Body of pancreas (tissue), 4 donors: Measurements from ENCODE around the gene SLC22A14. TPM values are rescaled to one million over a fixed set of nuclear protein-coding genes. Genes with fewer than 3 reads are reported as not detected.

Source experiments
- ATAC-seq: fragments of 150-250 bp; one replicate; pipeline ENCODE4 v1.9.1; 2016
- DNase-seq, 4 donors: peaks; one replicate each; pipeline ENCODE4 v3.0.0-alpha.2; 2019
- H3K27ac ChIP-seq, 4 donors: fragments of 200-600 bp; sonication (generic); 1 replicate in 3 of 4; 2 replicates in 1 of 4; pipeline versions ENCODE4 v1.5.1 to v1.6.1; 2016 to 2019; ENCODE audit warnings: mild to moderate bottlenecking in 1 of 4, mixed read lengths in 1 of 4, moderate library complexity in 1 of 4
- H3K27me3 ChIP-seq, 2 donors: fragments of 200-600 bp; sonication (generic); one replicate each; pipeline ENCODE4 v1.6.0; 2016; ENCODE audit warnings: mild to moderate bottlenecking in 1 of 2
- H3K36me3 ChIP-seq, 2 donors: fragments of 200-600 bp; sonication (generic); replicated peaks in 1 of 2; 2 replicates each; pipeline ENCODE4 v1.5.1; 2016; ENCODE audit warnings: low read depth in 2 of 2; ENCODE audit not compliant: insufficient read depth in 1 of 2
- H3K4me1 ChIP-seq: fragments of 200-600 bp; sonication (generic); one replicate; pipeline ENCODE4 v1.6.0; 2016
- H3K4me3 ChIP-seq, 2 donors: fragments of 200-600 bp; sonication (generic); 1 replicate in 1 of 2; 2 replicates in 1 of 2; pipeline ENCODE4 v1.5.1; 2016 to 2019
- H3K9me3 ChIP-seq, 3 donors: fragments of 200-600 bp; sonication (generic); 1 replicate in 2 of 3; 2 replicates in 1 of 3; pipeline ENCODE4 v1.5.1; 2016
- POLR2A ChIP-seq, 3 donors: fragments of 450-650 bp; IDR thresholded peaks; one replicate each; pipeline ENCODE4 v1.6.1; 2016; ENCODE audit warnings: antibody characterized with exemption in 3 of 3, mild to moderate bottlenecking in 2 of 3
- WGBS, 2 donors: methylation state at CpG; one replicate each; pipeline ENCODE4 v1.1.5; 2017; 5-methylcytosine and 5-hydroxymethylcytosine counted together
- intact Hi-C: fragments of 100-400 bp; cut with DNase I; formaldehyde crosslinking; loops from one replicate; pipeline ENCODE4 v1.15.1; 2023
- total RNA-seq, 2 donors: library from RNA; depleted of rRNA; stranded (reverse); fragments of >200 nt; gene quantifications; one replicate each; pipeline ENCODE4 v1.1.0, GENCODE V29; 2016
- TF ChIP-seq, protein P1 (sequence below), 7 experiments: fragments of 450-650 bp in 4 of 7; fragments of 200-600 bp in 3 of 7; sonication (generic) in 3 of 7; IDR thresholded peaks; one replicate each; pipeline ENCODE4 v1.5.1; 2016 to 2019; ENCODE audit warnings: antibody characterized with exemption in 7 of 7

The SLC22A14 gene
- total RNA-seq, 2 donors from 2014 or later, result not detected

DNA sequence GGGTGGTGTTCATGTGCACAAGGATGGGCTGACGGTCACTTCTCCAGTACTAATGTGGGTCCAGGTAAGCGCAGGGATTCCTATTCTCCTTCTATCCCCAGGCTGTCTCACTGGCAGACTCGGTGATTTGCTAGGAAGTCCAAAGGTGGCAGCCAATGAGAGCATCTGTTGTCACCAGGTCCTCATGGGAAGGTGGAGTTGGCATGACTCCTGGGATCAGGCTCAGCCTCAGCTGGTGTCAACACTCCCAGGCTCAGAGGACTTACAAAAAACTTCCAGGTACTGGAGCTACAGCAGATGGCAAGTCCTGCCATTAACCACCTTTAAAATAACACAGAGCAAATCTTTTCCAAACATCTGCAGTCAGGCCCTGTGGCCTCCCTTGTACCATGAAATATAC, 78.3 kb downstream of the SLC22A14 start:
- intact Hi-C loops, result no loop called here
- TF ChIP-seq POLR2A (IDR thresholded peaks at IDR 0.05), result no peak
- TF ChIP-seq, protein P1, sequence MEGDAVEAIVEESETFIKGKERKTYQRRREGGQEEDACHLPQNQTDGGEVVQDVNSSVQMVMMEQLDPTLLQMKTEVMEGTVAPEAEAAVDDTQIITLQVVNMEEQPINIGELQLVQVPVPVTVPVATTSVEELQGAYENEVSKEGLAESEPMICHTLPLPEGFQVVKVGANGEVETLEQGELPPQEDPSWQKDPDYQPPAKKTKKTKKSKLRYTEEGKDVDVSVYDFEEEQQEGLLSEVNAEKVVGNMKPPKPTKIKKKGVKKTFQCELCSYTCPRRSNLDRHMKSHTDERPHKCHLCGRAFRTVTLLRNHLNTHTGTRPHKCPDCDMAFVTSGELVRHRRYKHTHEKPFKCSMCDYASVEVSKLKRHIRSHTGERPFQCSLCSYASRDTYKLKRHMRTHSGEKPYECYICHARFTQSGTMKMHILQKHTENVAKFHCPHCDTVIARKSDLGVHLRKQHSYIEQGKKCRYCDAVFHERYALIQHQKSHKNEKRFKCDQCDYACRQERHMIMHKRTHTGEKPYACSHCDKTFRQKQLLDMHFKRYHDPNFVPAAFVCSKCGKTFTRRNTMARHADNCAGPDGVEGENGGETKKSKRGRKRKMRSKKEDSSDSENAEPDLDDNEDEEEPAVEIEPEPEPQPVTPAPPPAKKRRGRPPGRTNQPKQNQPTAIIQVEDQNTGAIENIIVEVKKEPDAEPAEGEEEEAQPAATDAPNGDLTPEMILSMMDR (IDR thresholded peaks at IDR 0.05), result no peak

DNA sequence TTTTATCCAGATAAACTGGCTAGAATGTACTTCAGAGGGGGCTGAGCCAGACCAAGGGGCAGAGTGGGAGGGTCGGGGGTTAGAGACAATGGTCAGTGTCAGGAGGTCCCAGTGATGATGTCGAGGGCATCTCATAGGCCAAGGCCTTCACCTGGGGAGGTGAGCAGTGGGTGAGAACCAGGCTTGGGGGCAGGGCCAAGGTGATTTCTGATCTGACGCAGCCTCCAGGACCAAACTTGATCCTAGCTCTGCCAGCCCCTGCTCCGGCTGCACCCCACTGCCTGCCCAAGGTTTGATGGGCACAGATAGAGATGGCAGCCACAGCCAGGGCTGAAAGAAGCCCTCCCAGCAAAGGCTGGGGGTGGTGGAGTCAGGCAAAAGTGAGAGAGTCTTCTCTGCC, 79.4 kb downstream of the SLC22A14 start:
- Histone ChIP-seq H3K4me1 (peaks cover 8% of the 10 kb centered on the region), H3K27me3 (no peaks in the 10 kb centered on the region), H3K9me3 (no peaks in the 10 kb centered on the region), H3K27ac (no peak overlapping the region), H3K4me3 (no peak overlapping the region), H3K36me3 (no peaks in the 10 kb centered on the region)
- DNase-seq (no peak), ATAC-seq (no peak)
- intact Hi-C loops, result no loop called here
- WGBS, 2 donors, result 69 to 71% methylated on average over 4 of the region's 4 CpGs
- TF ChIP-seq, protein P1 (IDR thresholded peaks at IDR 0.05), result no peak
- no peak for TF ChIP-seq POLR2A (IDR thresholded peaks at IDR 0.05)

More for the DNA sequence above, 78.3 kb downstream of the SLC22A14 start:
- Histone ChIP-seq H3K27me3 (no peaks in the 10 kb centered on the region), H3K27ac (no peak overlapping the region), H3K9me3 (no peaks in the 10 kb centered on the region), H3K36me3 (no peaks in the 10 kb centered on the region), H3K4me1 (peaks cover 2% of the 10 kb centered on the region), H3K4me3 (no peak overlapping the region)
- ATAC-seq, result no peak
- WGBS, 2 donors, result 82% methylated on average over 3 of the region's 3 CpGs; no CpG with 5 or more reads in 1 of the 2 donors
- peak in 2 of 4 donors; percentile 31 to 42 for DNase-seq

DNA sequence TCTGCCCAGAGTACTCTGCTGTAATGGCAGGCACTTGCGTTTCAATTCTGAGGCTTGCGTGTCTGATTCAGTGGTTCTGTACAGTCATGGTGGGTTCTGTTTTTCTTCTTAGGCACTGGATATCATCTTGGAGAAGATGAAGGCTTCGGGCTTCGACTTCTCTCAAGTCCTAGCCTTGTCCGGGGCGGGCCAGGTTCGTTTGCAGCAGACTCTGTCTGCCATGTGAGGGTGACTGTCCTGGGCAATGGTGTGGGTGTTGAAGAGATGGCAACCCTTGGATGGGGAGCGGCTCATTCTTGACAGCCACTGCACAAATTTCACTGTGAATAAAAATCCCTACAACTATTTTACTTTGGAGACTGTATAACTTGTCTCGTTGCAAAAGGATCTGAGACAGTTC, 80.7 kb downstream of the SLC22A14 start:
- H3K4me3 ChIP-seq, result no peak overlapping the region
- H3K9me3 ChIP-seq, result no peaks in the 10 kb centered on the region
- ATAC-seq (no peak), DNase-seq (no peak)
- no peaks in the 10 kb centered on the region for H3K36me3 ChIP-seq
- intact Hi-C loops, result no loop called here
- no peak for TF ChIP-seq POLR2A (IDR thresholded peaks at IDR 0.05)
- TF ChIP-seq, protein P1 (IDR thresholded peaks at IDR 0.05), result no peak
- no peaks in the 10 kb centered on the region for H3K27me3 ChIP-seq
- H3K27ac ChIP-seq, result no peak overlapping the region
- WGBS, 2 donors, result 93% methylated on average over 9 of the region's 9 CpGs
- H3K4me1 ChIP-seq, result peaks cover 8% of the 10 kb centered on the region

DNA sequence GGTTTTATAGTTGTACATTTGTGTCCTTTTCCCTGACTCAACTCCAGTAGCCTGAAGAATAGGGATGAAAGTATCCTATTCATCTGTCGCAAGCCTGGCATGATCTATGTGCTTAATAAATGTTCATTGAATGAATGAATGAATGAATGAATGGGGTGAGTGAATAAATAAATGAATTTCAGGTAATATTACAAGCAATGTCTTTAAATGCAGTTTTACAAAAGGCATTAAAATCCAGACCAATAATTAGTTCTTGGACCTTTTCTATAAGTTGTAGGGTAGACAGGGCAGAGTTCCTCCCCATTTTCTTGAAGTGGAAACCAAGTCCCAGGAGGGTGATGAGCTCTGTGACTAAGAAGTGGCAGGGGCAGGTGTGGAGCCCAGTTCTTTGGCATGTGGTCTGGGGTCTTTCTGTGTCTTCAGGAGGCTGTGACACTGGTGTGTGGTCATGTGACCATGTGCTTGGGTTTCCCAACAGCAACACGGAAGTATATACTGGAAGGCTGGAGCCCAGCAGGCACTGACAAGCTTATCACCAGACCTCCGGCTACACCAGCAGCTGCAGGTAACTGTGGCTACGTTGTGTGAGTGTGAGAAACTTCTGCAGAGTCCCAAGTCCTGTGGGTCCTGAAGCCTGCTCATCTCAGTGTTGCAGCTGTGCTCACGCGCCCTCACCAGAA, 82.8 kb downstream of the SLC22A14 start:
- Histone ChIP-seq H3K27ac (peak overlapping the region in 2 of 4 donors; percentile 3 to 36), H3K4me1 (peaks cover 8% of the 10 kb centered on the region), H3K9me3 (no peaks in the 10 kb centered on the region), H3K27me3 (no peaks in the 10 kb centered on the region), H3K4me3 (no peak overlapping the region), H3K36me3 (no peaks in the 10 kb centered on the region)
- no peak for TF ChIP-seq POLR2A (IDR thresholded peaks at IDR 0.05)
- TF ChIP-seq, protein P1 (IDR thresholded peaks at IDR 0.05), result no peak
- ATAC-seq (peak; percentile 64), DNase-seq (peak in 3 of 4 donors; percentile 17 to 59 (median 54))
- intact Hi-C loops, result no loop called here
- WGBS, 2 donors, result 72 to 100% methylated on average over 1 to 6 of the region's 6 CpGs
